HG03521 (cell line): ENCODE data around the gene C1orf210.

Experiments used
- ATAC-seq: cut with Tn5 transposase; IDR thresholded peaks from one replicate; pipeline ENCODE4 v1.9.1; 2021; ENCODE audit warnings: mild to moderate bottlenecking, moderate library complexity; ENCODE audit not compliant: unreplicated experiment

The C1orf210 gene

DNA sequence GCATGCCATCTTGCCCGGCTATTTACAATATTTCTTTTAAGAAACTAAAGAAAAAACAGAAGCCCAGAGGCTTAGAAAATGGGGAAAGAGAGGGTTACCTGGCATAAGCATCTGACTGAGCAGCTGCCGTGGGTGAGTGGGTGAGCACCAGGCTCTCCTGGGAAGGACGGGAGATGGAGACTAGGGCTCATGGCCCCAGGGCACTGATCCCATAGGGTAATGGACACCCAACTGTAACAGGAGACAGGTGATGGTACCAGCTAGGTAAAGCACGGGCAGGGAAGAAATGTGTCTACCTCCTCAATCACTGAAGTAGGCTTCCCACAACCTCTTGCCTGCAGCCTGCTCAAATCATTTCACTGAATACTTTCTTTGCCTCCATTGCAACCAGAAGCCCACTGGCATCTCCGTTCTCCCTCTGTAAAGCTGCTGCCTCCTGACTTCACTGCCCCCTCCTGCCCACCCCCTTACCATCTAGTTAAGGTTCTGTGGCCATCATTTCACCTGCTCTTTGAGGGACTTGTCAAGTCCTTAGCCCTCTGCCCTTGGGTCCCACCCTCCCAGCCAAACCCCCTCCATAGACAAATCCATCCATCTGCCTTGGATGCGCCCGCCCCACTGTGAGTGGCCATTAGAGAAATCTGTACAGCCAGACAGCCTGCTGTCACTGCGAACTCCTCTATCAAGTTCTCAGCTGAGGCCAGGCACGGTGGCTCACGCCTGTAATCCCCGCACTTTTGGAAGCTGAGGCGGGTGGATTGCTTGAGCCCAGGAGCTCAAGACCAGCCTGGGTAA is 9.4 kb downstream of the C1orf210 start:
- ATAC-seq: no peak

GRCh38 chr1:43274804-43275180 is 10.6 kb downstream of the C1orf210 start:
- ATAC-seq: no peak

- no peak for ATAC-seq
These were observed 11.1 kb downstream of the C1orf210 start for GRCh38 chr1:43274125-43274803.

GRCh38 chr1:43273708-43274107 is 11.7 kb downstream of the C1orf210 start:
- ATAC-seq: no peak

DNA sequence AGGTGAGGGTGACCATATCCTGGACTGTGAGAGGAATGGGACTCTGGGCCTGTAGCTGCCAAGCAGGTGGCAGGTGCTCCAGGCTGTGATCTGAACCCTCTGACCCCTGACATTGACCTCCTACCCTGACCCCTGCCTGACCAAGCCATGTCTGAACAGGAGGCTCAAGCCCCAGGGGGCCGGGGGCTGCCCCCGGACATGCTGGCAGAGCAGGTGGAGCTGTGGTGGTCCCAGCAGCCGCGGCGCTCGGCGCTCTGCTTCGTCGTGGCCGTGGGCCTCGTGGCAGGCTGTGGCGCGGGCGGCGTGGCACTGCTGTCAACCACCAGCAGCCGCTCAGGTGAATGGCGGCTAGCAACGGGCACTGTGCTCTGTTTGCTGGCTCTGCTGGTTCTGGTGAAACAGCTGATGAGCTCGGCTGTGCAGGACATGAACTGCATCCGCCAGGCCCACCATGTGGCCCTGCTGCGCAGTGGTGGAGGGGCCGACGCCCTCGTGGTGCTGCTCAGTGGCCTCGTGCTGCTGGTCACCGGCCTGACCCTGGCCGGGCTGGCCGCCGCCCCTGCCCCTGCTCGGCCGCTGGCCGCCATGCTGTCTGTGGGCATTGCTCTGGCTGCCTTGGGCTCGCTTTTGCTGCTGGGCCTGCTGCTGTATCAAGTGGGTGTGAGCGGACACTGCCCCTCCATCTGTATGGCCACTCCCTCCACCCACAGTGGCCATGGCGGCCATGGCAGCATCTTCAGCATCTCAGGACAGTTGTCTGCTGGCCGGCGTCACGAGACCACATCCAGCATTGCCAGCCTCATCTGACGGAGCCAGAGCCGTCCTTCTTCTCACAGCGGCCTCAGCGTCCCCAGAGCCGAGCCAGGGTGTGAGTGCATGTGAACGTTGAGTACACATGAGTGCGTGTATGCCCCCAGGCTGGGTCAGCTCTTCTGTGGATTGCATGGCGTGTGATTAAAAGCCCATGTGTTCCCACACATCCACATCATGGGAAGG is 12.5 kb downstream of the C1orf210 start:
- no peak for ATAC-seq

DNA sequence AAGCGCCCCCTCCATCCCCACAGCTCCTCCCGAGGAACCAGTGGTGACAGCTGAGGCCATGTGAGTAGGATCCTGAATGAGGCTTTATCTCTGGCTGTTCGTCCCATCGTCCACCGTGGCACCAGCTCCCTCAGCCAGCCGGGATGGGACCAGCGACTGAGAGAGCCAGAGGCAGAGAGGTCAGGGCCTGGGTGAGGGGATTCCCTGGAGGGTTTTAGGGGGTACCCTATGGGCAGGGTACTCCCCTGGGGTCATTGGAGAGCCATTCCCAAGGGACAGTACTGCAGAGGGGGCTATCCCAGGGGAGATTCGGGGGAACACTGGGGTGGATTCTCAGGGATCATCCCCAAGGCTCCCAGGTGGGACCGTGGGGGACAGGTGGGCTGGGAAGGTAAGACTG is 13.2 kb downstream of the C1orf210 start:
- no peak for ATAC-seq

GRCh38 chr1:43271186-43272118 is 13.9 kb downstream of the C1orf210 start:
- ATAC-seq: no peak

- no peak for ATAC-seq
These were observed 14.8 kb downstream of the C1orf210 start for GRCh38 chr1:43270421-43271095.

DNA sequence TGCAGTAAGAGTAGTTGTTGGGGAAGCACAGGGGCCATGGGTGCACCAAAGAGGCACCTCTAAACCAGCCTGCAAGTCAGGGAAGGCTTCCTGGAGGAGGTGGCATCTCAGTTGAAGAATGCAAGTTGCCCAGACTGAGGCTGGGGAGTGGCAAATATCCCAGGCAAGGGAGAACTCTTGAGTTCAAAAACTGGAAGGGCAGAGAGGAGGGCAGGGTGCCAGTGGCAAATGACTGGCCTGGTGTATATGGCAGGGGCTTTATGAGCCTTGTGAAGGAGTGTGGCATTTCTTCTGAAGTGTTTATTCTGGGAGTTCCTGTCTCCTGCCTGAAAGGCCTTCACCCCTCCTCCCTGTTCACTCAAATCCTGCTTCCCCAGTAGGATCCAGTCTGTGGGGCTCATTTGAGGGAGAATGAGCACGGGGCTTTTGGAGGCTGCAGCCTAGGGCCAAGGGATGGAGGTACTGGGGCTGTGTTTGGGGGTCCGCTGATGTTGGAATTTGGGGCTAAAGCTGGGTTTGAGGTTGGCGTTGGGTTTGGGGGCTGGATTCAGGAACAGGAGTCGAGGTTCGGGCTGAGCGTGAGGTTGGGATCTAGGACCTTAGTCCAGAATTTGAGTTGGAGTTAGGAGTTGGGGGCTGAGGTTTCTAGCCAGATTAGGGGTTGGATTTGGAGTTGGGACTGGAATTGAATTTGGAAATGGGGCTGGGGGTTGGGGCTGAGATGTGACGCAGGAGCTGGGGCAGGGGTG is 15.6 kb downstream of the C1orf210 start, which contains the start of gene TMEM125:
Gene TMEM125 (plus strand): TSS at position 357 of the 749 bp plus-strand sequence. CDS start 2,740 bp downstream, outside the sequence.
- no peak for ATAC-seq

DNA sequence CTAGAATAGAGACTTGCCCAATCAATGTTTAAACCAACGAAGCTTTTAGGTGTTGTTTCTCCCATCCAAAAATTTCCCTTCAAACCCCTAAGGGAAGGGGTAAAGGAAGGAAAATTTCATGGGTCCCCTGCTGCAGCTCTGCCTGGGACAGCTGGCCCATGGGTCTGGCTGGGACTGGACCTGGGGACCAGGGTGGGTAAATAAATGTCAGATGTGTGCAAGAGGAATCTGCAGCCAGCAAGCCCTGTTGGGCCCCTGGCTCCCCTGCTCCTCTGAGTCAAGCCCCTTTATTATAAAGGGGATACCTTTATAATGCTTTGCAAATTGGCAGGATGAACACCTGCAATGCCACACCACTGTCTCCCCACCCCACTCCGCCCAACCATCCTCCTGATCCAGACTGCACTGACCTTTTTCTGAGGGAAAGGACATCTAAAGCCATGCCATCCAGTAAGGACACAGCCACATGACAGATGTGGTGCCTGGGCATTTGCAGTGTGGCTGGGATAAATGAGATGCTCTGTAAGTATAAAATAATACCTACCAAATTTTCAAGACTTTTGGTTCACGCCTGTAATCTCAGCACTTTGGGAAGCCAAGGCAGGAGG is 17.5 kb downstream of the C1orf210 start:
- no peak for ATAC-seq

DNA sequence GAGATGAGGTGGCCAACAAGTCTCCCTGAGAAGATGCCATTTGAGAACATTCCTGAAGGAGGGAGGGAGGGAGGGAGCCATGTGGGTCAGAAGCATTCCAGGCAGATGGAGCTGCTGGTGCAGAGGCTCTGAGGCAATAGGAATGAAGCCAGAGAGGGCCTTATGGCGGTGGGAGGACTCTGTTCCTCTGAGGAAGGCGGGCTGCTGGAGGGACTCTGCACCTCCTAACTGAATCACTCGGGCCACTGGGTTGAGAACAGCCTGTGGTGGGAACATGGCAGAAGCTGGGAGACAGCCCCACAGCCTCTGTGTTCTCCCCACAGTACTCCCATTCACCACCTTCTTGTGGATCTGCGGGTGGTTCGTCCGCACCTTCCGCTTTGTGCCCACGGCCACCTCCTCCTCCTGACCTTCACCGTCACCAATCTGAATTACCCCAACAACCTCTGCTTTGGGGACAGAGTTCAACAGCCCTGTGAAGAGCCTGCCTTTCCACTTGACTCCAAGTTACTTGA is 18.0 kb downstream of the C1orf210 start:
- ATAC-seq: no peak

- no peak for ATAC-seq
These were observed 18.5 kb downstream of the C1orf210 start for GRCh38 chr1:43266881-43267280.

DNA sequence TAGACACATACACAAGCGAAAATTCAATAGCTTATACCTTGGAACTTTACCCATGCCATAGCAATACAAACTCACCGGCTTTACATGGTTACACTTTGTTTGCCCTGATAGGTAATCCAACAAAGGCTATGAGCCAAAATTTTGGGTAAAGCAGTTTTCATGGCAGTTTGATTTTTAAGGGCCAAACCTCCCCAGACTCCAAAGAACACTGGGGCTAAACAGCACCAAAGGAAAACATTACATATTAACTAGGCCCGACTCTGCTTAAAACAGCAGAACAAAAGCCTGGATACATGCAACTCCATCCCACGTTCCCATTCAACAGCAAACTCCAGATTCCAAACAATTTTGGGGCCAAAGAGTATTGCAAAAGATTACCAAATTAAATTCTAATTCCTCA is 19.9 kb downstream of the C1orf210 start:
- ATAC-seq: no peak

DNA sequence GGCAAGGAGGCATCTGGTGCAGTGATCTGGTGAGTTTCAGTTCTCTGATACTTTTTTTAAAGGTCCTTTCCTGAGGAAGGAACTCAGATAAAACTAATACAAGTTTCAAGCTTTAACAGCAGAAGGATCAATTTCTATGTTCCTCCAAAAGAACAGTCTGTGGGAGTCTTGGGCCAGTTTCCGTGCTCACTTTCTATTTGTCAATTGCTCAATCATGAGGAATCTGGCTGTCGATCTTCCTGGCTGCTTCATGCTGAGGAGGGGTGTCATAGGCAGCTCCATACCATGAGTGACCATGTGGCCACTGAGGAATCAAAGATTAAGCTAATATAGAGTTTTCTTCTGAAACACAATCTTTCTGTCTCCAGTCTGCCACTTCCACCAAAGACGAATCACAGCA is 27.0 kb downstream of the C1orf210 start:
- no peak for ATAC-seq

- ATAC-seq: no peak
These were observed 28.5 kb downstream of the C1orf210 start for GRCh38 chr1:43256675-43257570.

GRCh38 chr1:43255438-43256210 is 29.8 kb downstream of the C1orf210 start:
- no peak for ATAC-seq
